ENCODE data around the gene TEX2.

The TEX2 gene

DNA sequence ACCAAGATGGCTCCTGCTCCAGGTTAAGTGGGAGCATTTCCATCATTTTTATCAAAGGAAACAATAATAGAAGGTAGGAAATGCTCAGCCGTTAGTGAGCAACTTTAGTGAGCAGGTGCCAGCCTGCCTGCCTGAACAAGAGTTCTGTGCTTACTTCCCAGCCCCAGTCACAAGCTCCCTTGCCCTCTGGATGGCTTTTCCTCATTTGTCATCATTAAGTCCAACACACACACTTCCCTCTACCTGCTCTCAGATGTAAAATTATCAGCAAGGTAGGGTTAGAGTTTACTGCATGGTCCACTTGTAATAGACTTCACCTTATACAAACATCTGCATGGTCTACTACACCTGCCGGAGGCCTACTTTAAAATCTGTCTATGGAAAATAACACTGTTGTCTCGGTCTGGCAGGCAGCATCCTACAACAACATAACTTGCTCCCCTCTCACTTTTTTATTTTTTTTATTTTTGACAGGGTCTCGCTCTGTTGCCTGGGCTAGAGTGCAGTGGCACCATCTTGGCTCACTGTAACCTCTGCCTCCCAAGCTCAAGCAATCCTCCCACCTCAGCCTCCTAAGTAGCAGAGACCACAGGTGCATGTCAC, 12.7 kb downstream of the TEX2 start:
- Histone ChIP-seq H3K79me2 (ENCODE audit: insufficient read depth, low read length) (no peaks in the 10 kb centered on the region), H3K27me3 (ENCODE audit: insufficient read depth, low read length) (peaks cover 5% of the 10 kb centered on the region; the same call in 1 of the 2 replicates), H2AFZ (ENCODE audit: low read length) (no peak overlapping the region), H3K4me2 (ENCODE audit: low read length) (no peak overlapping the region), H3F3A (ENCODE audit: insufficient read depth, low read length) (no peaks in the 10 kb centered on the region), H3K9ac (ENCODE audit: low read length) (no peak overlapping the region), H3K4me3 (ENCODE audit: low read depth, low read length, poor library complexity, severe bottlenecking) (no peak overlapping the region), H3K9me3 (ENCODE audit: low read length) (no peaks in the 10 kb centered on the region), H3K4me1 (ENCODE audit: insufficient read depth, low read length, severe bottlenecking) (no peaks in the 10 kb centered on the region), H3K36me3 (ENCODE audit: insufficient read depth, low read length) (no peaks in the 10 kb centered on the region), H3K27ac (ENCODE audit: low read depth, low read length, poor library complexity, severe bottlenecking) (no peak overlapping the region), H4K20me1 (ENCODE audit: insufficient read depth, low read length) (no peaks in the 10 kb centered on the region), H3K9me2 (ENCODE audit: low read depth, low read length) (no peaks in the 10 kb centered on the region)
- no peak for TF ChIP-seq EZH2 (IDR thresholded peaks at IDR 0.05; ENCODE audit: borderline replicate concordance, low read length)
- TF ChIP-seq, protein P1, sequence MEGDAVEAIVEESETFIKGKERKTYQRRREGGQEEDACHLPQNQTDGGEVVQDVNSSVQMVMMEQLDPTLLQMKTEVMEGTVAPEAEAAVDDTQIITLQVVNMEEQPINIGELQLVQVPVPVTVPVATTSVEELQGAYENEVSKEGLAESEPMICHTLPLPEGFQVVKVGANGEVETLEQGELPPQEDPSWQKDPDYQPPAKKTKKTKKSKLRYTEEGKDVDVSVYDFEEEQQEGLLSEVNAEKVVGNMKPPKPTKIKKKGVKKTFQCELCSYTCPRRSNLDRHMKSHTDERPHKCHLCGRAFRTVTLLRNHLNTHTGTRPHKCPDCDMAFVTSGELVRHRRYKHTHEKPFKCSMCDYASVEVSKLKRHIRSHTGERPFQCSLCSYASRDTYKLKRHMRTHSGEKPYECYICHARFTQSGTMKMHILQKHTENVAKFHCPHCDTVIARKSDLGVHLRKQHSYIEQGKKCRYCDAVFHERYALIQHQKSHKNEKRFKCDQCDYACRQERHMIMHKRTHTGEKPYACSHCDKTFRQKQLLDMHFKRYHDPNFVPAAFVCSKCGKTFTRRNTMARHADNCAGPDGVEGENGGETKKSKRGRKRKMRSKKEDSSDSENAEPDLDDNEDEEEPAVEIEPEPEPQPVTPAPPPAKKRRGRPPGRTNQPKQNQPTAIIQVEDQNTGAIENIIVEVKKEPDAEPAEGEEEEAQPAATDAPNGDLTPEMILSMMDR (IDR thresholded peaks at IDR 0.05; ENCODE audit: low read length), result no peak

- no peaks in the 10 kb centered on the region for H4K20me1 ChIP-seq (ENCODE audit: insufficient read depth, low read length)
- H3K9ac ChIP-seq (ENCODE audit: low read length), result no peak overlapping the region
- H3K9me3 ChIP-seq (ENCODE audit: low read length), result no peaks in the 10 kb centered on the region
- H3K27me3 ChIP-seq (ENCODE audit: insufficient read depth, low read length), result peaks cover 5% of the 10 kb centered on the region; the same call in 1 of the 2 replicates
- no peaks in the 10 kb centered on the region for H3K79me2 ChIP-seq (ENCODE audit: insufficient read depth, low read length)
- no peak overlapping the region for H3K4me2 ChIP-seq (ENCODE audit: low read length)
- H3F3A ChIP-seq (ENCODE audit: insufficient read depth, low read length), result no peaks in the 10 kb centered on the region
- H3K27ac ChIP-seq (ENCODE audit: low read depth, low read length, poor library complexity, severe bottlenecking), result no peak overlapping the region
- no peaks in the 10 kb centered on the region for H3K36me3 ChIP-seq (ENCODE audit: insufficient read depth, low read length)
- H2AFZ ChIP-seq (ENCODE audit: low read length), result no peak overlapping the region
- no peaks in the 10 kb centered on the region for H3K9me2 ChIP-seq (ENCODE audit: low read depth, low read length)
- no peaks in the 10 kb centered on the region for H3K4me1 ChIP-seq (ENCODE audit: insufficient read depth, low read length, severe bottlenecking)
- TF ChIP-seq, protein P1 (IDR thresholded peaks at IDR 0.05; ENCODE audit: low read length), result no peak
- H3K4me3 ChIP-seq (ENCODE audit: low read depth, low read length, poor library complexity, severe bottlenecking), result no peak overlapping the region
Observed at GRCh38 chr17:64247836-64248235, 15.2 kb downstream of the TEX2 start.

- Histone ChIP-seq H3K4me1 (ENCODE audit: insufficient read depth, low read length, severe bottlenecking) (no peaks in the 10 kb centered on the region), H3K36me3 (ENCODE audit: insufficient read depth, low read length) (no peaks in the 10 kb centered on the region), H3K27me3 (ENCODE audit: insufficient read depth, low read length) (no peaks in the 10 kb centered on the region), H2AFZ (ENCODE audit: low read length) (no peak overlapping the region), H3K4me2 (ENCODE audit: low read length) (no peak overlapping the region), H3K9me3 (ENCODE audit: low read length) (no peaks in the 10 kb centered on the region), H3K9ac (ENCODE audit: low read length) (no peak overlapping the region), H3K9me2 (ENCODE audit: low read depth, low read length) (no peaks in the 10 kb centered on the region), H3K79me2 (ENCODE audit: insufficient read depth, low read length) (no peaks in the 10 kb centered on the region), H3K27ac (ENCODE audit: low read depth, low read length, poor library complexity, severe bottlenecking) (no peak overlapping the region), H3F3A (ENCODE audit: insufficient read depth, low read length) (no peaks in the 10 kb centered on the region), H4K20me1 (ENCODE audit: insufficient read depth, low read length) (no peaks in the 10 kb centered on the region), H3K4me3 (ENCODE audit: low read depth, low read length, poor library complexity, severe bottlenecking) (no peak overlapping the region)
- TF ChIP-seq, protein P1 (IDR thresholded peaks at IDR 0.05; ENCODE audit: low read length), result no peak
- no peak for TF ChIP-seq EZH2 (IDR thresholded peaks at IDR 0.05; ENCODE audit: borderline replicate concordance, low read length)
Observed at GRCh38 chr17:64245218-64246145, 17.6 kb downstream of the TEX2 start.

All from OCI-LY1 (cell line).